Liver (tissue), 9 donors: ENCODE measurements around the gene BAZ2B. TPM values are rescaled to one million over a fixed set of nuclear protein-coding genes. Genes with fewer than 3 reads are reported as not detected.

ENCODE experiments used
- DNase-seq: peaks from one replicate; pipeline ENCODE4 v3.0.0-alpha.2; 2017; ENCODE audit warnings: low spot score
- H3K27ac ChIP-seq, 2 donors: one replicate each; pipeline ENCODE4 v1.7.0; 2013; ENCODE audit warnings: inconsistent platforms in 2 of 2, low read length in 2 of 2, control low read depth in 1 of 2, low read depth in 1 of 2, mild to moderate bottlenecking in 1 of 2
- H3K27me3 ChIP-seq, 4 donors: one replicate each; pipeline versions ENCODE4 v1.6.1 to v1.7.0; 2013; ENCODE audit warnings: low read length in 3 of 4, inconsistent platforms in 1 of 4, mild to moderate bottlenecking in 1 of 4, moderate library complexity in 1 of 4; ENCODE audit not compliant: control insufficient read depth in 4 of 4, insufficient read depth in 4 of 4
- H3K36me3 ChIP-seq, 4 donors: one replicate each; pipeline versions ENCODE4 v1.6.1 to v1.7.0; 2013; ENCODE audit warnings: low read length in 3 of 4, mild to moderate bottlenecking in 3 of 4, low read depth in 1 of 4, moderate library complexity in 1 of 4; ENCODE audit not compliant: control insufficient read depth in 4 of 4, insufficient read depth in 3 of 4
- H3K4me1 ChIP-seq, 4 donors: one replicate each; pipeline versions ENCODE4 v1.6.1 to v1.7.0; 2013; ENCODE audit warnings: low read length in 3 of 4, mild to moderate bottlenecking in 3 of 4, moderate library complexity in 1 of 4; ENCODE audit not compliant: control insufficient read depth in 4 of 4, insufficient read depth in 4 of 4
- H3K4me3 ChIP-seq, 3 donors: one replicate each; pipeline versions ENCODE4 v1.6.1 to v1.7.0; 2013; ENCODE audit warnings: low read length in 3 of 3, control low read depth in 1 of 3, low read depth in 1 of 3, mild to moderate bottlenecking in 1 of 3
- H3K9ac ChIP-seq, 2 donors: one replicate each; pipeline ENCODE4 v1.7.0; 2013; ENCODE audit warnings: low read length in 2 of 2, mild to moderate bottlenecking in 2 of 2, moderate library complexity in 2 of 2, control low read depth in 1 of 2, low read depth in 1 of 2
- H3K9me3 ChIP-seq, 4 donors: one replicate each; pipeline versions ENCODE4 v1.6.1 to v1.7.0; 2013; ENCODE audit warnings: low read length in 3 of 4; ENCODE audit not compliant: control insufficient read depth in 4 of 4
- ATF3 ChIP-seq: IDR thresholded peaks from 2 replicates; pipeline ENCODE4 v1.6.1; 2016; ENCODE audit warnings: antibody characterized with exemption
- CTCF ChIP-seq: fragments of 150-350 bp; IDR thresholded peaks from 2 replicates; pipeline ENCODE4 v1.5.1; 2017; ENCODE audit warnings: improper control_type of control experiment, low read depth, low read length; ENCODE audit not compliant: missing input control
- FOXA1 ChIP-seq: IDR thresholded peaks from 2 replicates; pipeline ENCODE4 v1.6.1; 2016; ENCODE audit warnings: antibody characterized with exemption
- FOXA2 ChIP-seq: IDR thresholded peaks from 2 replicates; pipeline ENCODE4 v1.6.1; 2016; ENCODE audit warnings: antibody characterized with exemption
- GABPA ChIP-seq, 2 donors: IDR thresholded peaks in 1 of 2; conservative IDR thresholded peaks in 1 of 2; 2 replicates each; pipeline ENCODE4 v1.6.1; 2016; ENCODE audit warnings: antibody characterized with exemption in 2 of 2, mild to moderate bottlenecking in 1 of 2, moderate library complexity in 1 of 2
- HNF4A ChIP-seq, 2 donors: conservative IDR thresholded peaks; 2 replicates each; pipeline ENCODE4 v1.6.1; 2016; ENCODE audit warnings: antibody characterized with exemption in 2 of 2, mild to moderate bottlenecking in 2 of 2
- HNF4G ChIP-seq: IDR thresholded peaks from 2 replicates; pipeline ENCODE4 v1.6.1; 2016; ENCODE audit warnings: antibody characterized with exemption
- JUND ChIP-seq, 2 donors: IDR thresholded peaks; 2 replicates each; pipeline ENCODE4 v1.6.1; 2016; ENCODE audit warnings: antibody characterized with exemption in 2 of 2
- MAX ChIP-seq: IDR thresholded peaks from 2 replicates; pipeline ENCODE4 v1.6.1; 2016; ENCODE audit warnings: antibody characterized with exemption
- NR2F2 ChIP-seq: IDR thresholded peaks from 2 replicates; pipeline ENCODE4 v1.6.1; 2016; ENCODE audit warnings: antibody characterized with exemption
- RAD21 ChIP-seq, 2 donors: IDR thresholded peaks; 2 replicates each; pipeline ENCODE4 v1.6.1; 2016; ENCODE audit warnings: antibody characterized with exemption in 2 of 2, mild to moderate bottlenecking in 2 of 2
- REST ChIP-seq: IDR thresholded peaks from 2 replicates; pipeline ENCODE4 v1.6.1; 2016; ENCODE audit warnings: antibody characterized with exemption, mild to moderate bottlenecking
- RXRA ChIP-seq, 2 donors: IDR thresholded peaks; 2 replicates each; pipeline ENCODE4 v1.6.1; 2017 to 2018; ENCODE audit warnings: antibody characterized with exemption in 2 of 2, mild to moderate bottlenecking in 1 of 2
- SP1 ChIP-seq: IDR thresholded peaks from 2 replicates; pipeline ENCODE4 v1.6.1; 2018; ENCODE audit warnings: antibody characterized with exemption, mild to moderate bottlenecking
- TAF1 ChIP-seq: conservative IDR thresholded peaks from 2 replicates; pipeline ENCODE4 v1.6.1; 2016; ENCODE audit warnings: antibody characterized with exemption, mild to moderate bottlenecking
- YY1 ChIP-seq: IDR thresholded peaks from 2 replicates; pipeline ENCODE4 v1.6.1; 2016; ENCODE audit warnings: antibody characterized with exemption, mild to moderate bottlenecking
- ZBTB33 ChIP-seq: IDR thresholded peaks from 2 replicates; pipeline ENCODE4 v1.6.1; 2016; ENCODE audit warnings: antibody characterized with exemption
- WGBS: extraction: QIAGEN DNeasy Blood & Tissue Kit; methylation state at CpG from one replicate; pipeline ENCODE4 v1.1.7; 2013; 5-methylcytosine and 5-hydroxymethylcytosine counted together
- polyA plus RNA-seq, 2 donors: library from polyadenylated mRNA; stranded (reverse) in 1 of 2; unstranded in 1 of 2; fragments of 200-250 nt in 1 of 2; fragments of >200 nt in 1 of 2; fragmentation: Nextera tagmentation in 1 of 2; extraction: Ambion mirVana in 1 of 2; gene quantifications; one replicate each; pipeline versions ENCODE4 v1.2.1 to v1.2.3, GENCODE V29; 2013 to 2015
- total RNA-seq, 2 donors: library from RNA; depleted of rRNA; stranded (reverse); fragments of >200 nt; gene quantifications; one replicate each; pipeline ENCODE4 v1.2.3, GENCODE V29; 2014
- donor health status: healthy.
- donor health status: healthy.
- donor health status: healthy.
- donor health status: healthy.
- donor health status: healthy.

BAZ2B gene
- total and polyA plus RNA-seq, 4 donors, result 6.7 to 61.0 (median 24.9) TPM

- WGBS, result 90% methylated on average over 2 of the region's 2 CpGs
- Histone ChIP-seq H3K9me3 (no peaks in the 10 kb centered on the region), H3K9ac (no peak overlapping the region), H3K4me3 (no peak overlapping the region), H3K27me3 (no peaks in the 10 kb centered on the region), H3K27ac (no peak overlapping the region), H3K36me3 (peaks cover 0 to 2% (median 0%) of the 10 kb centered on the region in 4 donors), H3K4me1 (peaks cover 0 to 2% (median 0%) of the 10 kb centered on the region in 4 donors)
- TF ChIP-seq HNF4A (conservative IDR thresholded peaks at IDR 0.05) (no peak), REST (no peak), TAF1 (no peak), JUND (IDR thresholded peaks at IDR 0.05) (no peak), RAD21 (IDR thresholded peaks at IDR 0.05) (no peak), CTCF (no peak), ZBTB33 (no peak), RXRA (IDR thresholded peaks at IDR 0.05) (no peak), ATF3 (no peak)
- no peak for DNase-seq
Observed at GRCh38 chr2:159584796-159585195, 31.6 kb downstream of the BAZ2B start.

- 59% methylated on average over 3 of the region's 3 CpGs for WGBS
- no peak for DNase-seq
- no peaks in the 10 kb centered on the region for H3K9me3 ChIP-seq
- no peak overlapping the region for H3K27ac ChIP-seq
- H3K4me1 ChIP-seq, result peaks cover 0 to 2% (median 0%) of the 10 kb centered on the region in 4 donors
- TF ChIP-seq YY1 (peak; percentile 36), SP1 (no peak), ZBTB33 (peak; percentile 41), HNF4A (conservative IDR thresholded peaks at IDR 0.05) (peak; percentile 27 to 32), RAD21 (IDR thresholded peaks at IDR 0.05) (peak in 1 of 2 donors; percentile 24), RXRA (IDR thresholded peaks at IDR 0.05) (peak; percentile 20 to 42), ATF3 (peak; percentile 20), TAF1 (no peak), GABPA (IDR thresholded peaks at IDR 0.05 in 1 of 2, conservative IDR thresholded peaks at IDR 0.05 in 1 of 2) (no peak), MAX (peak; percentile 16), HNF4G (no peak), FOXA1 (no peak), JUND (IDR thresholded peaks at IDR 0.05) (peak; percentile 24 to 27), NR2F2 (no peak), FOXA2 (no peak)
- no peaks in the 10 kb centered on the region for H3K36me3 ChIP-seq
- no peak overlapping the region for H3K4me3 ChIP-seq
- no peak overlapping the region for H3K9ac ChIP-seq
- H3K27me3 ChIP-seq, result no peaks in the 10 kb centered on the region
Observed at GRCh38 chr2:159573846-159574606, 42.3 kb downstream of the BAZ2B start.
